Embryonic facial prominence (tissue), 1 donor: ENCODE measurements around the gene FIS1.
"Not testable (repeated sequence)": the region's sequence is repeated elsewhere in the genome, so short reads cannot be mapped to it uniquely, and the experiment has no call there.

Experiments used
- DNase-seq: peaks from one replicate; pipeline ENCODE4 v3.0.0-alpha.2; 2016; ENCODE audit errors: extremely low spot score

FIS1 gene

DNA sequence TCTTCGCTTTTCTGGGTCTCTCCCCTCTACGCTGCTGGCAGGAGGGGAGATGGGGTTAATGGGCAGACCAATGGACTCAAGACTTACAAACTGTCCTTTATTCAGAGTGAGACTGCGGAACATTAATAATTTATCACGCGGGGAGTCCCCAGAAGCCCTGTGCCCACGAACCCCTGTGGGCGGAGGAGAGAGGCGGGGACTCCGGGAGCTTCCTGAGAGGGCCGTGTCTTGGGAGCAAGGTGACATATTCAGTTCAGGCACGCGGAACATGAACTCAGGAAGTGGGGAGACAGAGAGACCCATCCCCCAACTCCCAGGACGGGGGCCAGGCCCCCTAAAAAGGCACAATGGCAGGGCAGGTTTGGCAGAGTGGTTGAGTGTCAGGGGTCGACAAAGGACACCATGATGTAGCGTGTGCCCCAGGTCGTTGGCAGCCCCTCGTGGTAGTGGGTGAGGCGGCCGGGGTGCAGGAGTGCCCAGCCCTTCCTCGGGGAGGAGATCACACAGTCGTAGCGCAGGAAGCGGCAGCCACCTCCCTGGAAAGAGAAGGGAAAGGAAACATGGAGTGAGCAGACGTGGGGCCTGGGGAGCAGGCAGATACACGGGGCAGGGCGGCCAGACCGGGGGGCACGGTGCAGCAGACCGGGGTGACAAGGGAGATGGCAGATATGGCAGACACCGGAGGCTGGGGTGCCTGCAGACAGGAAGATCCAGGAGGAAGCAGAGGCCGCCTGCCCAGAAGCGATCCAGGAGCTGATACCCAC is 38.8 kb downstream of the FIS1 start:
- DNase-seq: no peak

DNA sequence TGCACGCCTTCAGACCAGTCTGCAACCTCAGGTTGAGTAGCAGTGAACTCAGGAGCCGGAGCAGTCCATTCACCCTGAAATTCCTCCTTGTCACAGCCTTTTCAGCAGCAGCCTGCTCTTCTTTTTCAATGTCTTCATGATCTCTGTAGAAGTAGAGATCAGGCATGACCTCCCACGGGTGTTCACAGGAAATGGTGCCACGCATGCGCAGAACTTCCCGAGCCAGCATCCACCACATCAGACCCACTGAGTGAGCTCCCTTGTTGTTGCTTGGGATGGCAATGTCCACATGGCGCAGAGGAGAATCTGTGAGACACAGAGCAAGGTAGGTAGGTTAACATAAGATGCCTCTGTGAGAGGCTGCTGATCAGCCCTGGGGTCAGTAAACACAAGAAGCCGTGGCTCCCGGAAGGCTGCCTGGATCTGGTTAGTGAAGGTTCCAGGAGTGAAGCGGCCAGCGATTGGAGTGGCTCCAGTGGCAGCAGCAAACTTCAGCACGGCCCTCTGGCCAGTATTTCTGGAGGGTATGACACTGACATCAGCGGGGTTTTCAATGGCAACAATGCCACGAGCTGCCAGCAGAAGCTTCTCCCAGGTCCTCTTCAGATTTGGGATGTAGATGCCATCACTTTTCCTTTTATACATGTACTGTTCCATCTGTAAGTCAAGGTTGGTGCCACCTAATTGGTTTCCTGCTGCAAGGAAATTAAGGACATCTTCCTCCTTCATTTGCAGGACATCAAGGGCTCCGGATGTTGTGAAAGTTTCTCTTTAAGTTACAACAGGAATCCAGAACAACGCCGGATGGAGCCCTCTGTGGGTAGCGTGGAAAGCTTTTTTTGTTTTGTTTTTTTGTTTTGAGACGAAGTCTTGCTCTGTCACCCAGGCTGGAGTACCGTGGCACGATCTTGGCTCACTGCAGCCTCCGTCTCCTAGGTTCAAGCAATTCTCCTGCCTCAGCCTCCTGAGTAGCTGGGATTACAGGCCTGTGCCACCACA is 40.8 kb downstream of the FIS1 start:
- DNase-seq: not testable (repeated sequence)

DNA sequence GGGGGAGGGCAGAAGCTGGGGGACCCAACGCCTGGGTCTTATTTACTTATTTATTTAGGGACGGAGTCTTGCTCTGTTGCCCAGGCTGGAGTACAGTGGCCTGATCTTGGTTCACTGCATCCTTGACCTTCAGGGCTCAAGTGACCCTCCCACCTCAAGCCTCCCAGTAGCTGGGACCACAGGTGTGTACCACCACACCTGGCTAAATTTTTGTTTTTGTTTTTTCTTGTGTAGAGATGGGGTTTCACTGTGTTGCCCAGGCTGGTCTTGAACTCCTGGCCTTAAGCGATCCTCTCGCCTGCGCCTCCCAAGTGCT is 42.3 kb downstream of the FIS1 start:
- DNase-seq: no peak

DNA sequence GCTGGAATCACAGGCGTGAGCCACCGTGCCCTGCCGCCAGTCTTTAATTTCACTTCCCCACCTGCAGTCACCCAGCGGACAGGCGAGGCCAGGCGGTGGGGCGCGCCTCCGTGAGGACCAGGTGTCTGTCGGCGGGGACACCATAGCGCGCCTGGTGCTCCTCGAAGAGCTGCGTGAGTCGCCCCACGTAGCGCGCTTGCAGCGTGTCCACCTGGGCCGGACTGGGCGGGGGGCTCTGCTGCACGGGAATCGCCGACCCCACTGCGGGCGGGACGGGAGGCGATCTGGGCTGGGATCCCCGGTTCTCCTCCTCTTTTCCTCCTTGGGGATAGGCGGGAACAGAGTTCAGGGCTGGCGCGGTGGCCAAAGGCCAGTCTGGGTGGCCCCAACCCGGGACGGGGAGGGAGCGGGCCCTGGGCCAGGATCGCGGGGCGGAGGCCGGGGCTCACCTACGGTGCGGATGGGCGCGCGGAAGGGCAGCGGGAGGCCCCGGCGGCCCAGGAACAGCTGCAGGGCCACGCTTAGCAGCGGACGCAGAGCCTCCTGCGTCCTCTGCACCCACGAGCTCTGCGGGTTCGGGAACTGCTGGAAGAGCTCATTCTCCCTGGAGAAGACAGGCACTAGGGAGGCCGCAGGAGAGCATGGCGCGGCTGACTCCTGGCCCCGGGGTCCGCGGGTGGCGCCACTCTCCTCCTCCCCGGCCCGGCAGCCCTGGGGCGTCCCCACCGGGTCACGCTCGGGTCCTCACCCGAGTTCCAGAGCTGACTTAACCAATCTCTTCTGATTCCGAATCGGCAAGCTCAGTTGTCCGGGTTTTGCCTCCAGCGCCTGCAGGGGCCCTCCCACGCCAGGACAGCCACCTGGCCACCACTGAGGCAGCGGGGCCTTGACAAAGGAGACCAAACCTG is 42.9 kb downstream of the FIS1 start:
- no peak for DNase-seq

DNA sequence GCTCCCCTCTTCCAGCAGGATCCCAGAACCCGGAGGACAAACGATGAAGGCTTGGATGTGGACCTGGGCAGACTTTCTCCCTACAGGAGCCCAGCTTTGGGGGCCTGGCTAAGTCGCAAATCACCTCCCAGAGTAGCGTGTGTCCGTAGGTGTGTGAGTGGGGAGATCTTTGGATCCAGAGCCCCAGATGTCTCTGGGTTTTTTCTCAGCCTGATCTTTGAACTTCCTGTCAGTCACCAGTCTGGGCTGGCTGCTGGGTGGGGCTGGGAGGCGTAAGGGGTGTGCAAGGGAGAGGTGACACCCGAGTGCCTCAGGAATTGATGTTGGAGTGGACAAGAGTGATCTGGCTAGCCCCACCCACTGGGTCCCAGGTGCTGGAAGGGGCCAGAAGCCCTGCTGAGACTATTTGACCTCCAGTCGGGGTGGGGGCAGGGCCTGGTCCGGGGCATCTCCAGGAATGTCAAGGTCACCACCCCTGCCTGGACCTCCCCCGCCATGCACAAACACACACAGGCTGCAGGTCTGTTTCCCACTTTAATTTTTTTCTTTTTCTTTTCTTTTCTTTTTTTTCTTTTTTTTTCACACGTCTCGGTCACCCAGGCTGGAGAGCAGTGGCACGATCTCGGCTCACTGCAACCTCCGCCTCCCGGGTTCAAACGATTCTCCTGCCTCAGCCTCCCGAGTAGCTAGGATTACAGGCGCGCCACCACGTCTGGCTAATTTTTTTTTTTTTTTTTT is 43.9 kb downstream of the FIS1 start, which contains the start of gene MOGAT3:
TSS of gene MOGAT3 (minus strand) at position 175 of the 738 bp plus-strand sequence. CDS start 182 bp downstream, outside the sequence.
- no peak for DNase-seq

DNA sequence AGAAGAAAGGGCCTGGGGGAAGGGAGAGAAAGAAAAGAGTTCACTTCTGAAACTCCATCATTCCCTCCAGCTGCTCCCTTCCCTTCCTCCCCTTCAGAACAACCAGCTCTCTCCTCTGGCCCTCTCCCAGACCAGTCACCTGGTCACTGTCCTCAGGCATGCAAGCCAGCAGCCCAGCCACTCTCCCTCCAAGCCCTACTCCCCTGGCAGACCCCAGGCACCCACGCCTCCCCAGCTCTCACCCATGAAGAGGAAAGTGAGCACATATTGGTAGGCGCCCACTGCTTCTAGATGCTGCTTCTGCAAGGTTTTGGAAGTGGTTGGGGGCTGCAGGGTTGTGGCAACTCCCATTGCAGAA is 44.4 kb downstream of the FIS1 start:
- DNase-seq: no peak

DNA sequence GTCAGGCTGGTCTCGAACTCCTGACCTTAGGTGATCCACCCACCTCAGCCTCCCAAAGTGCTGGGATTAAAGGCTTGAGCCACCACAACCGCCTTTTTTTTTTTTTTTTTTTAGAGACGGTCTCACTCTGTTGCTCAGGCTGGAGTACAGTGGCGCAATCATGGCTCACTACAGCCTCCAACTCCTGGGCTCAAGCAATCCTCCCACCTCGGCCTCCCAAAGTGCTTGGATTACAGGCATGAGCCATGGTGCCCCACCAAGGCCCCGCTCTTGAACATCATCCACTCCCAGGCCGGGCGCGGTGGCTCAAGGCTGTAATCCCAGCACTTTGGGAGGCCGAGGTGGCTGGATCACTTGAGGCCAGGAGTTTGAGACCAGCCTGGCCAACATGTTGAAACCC is 45.4 kb downstream of the FIS1 start:
- not testable (repeated sequence) for DNase-seq

DNA sequence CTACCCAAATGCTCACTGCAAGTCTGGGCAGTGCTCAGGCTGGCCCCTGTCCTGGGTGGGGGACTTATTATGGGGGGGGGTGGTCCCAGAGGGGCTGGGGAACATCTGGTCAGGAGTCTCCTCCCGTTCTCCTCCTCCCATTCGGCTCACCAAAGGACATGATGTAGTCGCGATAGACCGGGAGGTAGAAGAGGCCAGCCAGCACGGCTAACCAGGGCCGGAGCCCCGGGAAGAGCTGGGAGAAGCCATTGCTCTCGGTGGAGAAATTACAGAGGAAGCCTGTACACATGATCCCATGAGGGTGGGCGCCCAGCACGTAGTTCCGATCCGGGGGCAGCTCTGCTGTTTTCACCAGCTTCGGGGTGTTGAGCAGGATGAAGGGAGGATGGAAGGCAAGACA is 46.4 kb downstream of the FIS1 start:
- DNase-seq: no peak

DNA sequence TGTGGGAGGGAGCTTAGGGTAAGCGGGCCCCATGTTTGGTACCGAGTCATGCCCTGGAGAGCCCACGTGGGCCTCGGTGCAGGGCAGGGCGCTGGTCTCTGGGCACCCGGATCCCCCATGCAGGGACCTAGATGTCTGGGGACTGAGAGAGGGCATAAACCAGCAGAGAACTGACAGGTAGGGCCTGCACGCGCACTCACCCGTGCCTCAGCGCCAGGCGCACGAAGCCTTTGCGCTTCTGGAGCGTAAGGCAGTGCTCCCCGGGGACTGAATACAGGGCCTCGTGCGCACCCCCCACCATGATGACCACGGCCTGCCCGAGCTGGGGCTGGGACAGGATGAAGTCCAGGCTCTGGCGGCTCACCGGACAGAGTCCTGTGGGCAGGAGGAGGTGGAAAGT is 46.9 kb downstream of the FIS1 start:
- DNase-seq: no peak

DNA sequence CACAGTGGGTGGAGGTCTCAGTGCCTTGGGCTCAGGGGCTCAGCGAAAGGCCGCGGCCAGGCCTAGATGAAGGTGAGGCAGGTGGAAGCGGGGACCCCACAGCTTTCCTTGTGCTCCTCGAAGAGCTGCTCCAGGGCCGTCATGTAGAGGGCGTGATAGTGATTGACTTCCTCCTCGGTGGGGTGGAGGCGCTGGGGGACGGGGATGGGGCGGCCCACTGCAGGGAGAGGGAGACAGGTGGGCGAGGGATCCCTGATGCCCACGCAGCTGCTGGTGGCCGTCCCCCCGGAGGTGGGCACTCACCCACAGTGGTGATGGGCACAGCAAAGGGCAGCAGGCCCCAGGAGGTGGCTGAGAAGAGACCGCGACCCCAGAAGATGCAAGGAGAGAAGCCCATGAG is 49.0 kb downstream of the FIS1 start:
- no peak for DNase-seq
